Activated T-helper 2 cell treated with anti-CD3 and anti-CD28 coated beads, Interferon-gamma antibody, Interleukin-2, Interleukin-4, amounts not matched to agents 10 μg/mL and 5 μg/mL and 100 μg/mL, durations not matched to agents 14 hours and 24 hours and 36 hours (primary cell): ENCODE data around the gene VIPAS39. TPM values are rescaled to one million over a fixed set of nuclear protein-coding genes. Genes with fewer than 3 reads are reported as not detected.
"Not testable (repeated sequence)": the region's sequence is repeated elsewhere in the genome, so short reads cannot be mapped to it uniquely, and the experiment has no call there.

Experiments used
- DNase-seq: peaks from one replicate; pipeline ENCODE4 v3.0.0; 2021; ENCODE audit warnings: low spot score
- H3K27ac Mint-ChIP-seq: one replicate; pipeline ENCODE4 v1.8.0; 2021; ENCODE audit warnings: mixed read lengths
- H3K27me3 Mint-ChIP-seq: one replicate; pipeline ENCODE4 v1.8.0; 2021; ENCODE audit warnings: low read depth, mixed read lengths
- H3K36me3 Mint-ChIP-seq: one replicate; pipeline ENCODE4 v1.8.0; 2021; ENCODE audit warnings: low read depth, mixed read lengths
- H3K4me1 Mint-ChIP-seq: one replicate; pipeline ENCODE4 v1.8.0; 2021; ENCODE audit warnings: low read depth, mixed read lengths
- H3K4me3 Mint-ChIP-seq: one replicate; pipeline ENCODE4 v1.8.0; 2021; ENCODE audit warnings: low read depth, mild to moderate bottlenecking, moderate library complexity, mixed read lengths
- H3K9me3 Mint-ChIP-seq: one replicate; pipeline ENCODE4 v1.8.0; 2021; ENCODE audit warnings: mixed read lengths
- intact Hi-C: fragments of 100-400 bp; cut with micrococcal nuclease; formaldehyde crosslinking; loops from one replicate; pipeline ENCODE4 v1.15.1; 2023
- total RNA-seq: library from RNA; stranded (reverse); gene quantifications from 2 replicates; pipeline ENCODE4 v1.2.3, GENCODE V29; 2022

The VIPAS39 gene
- total RNA-seq, 1 donor from 2014 or later: 15.7 TPM

- intact Hi-C loops: no loop called here
- Mint-ChIP-seq H3K4me3 (no peak overlapping the region), H3K36me3 (peaks cover 19% of the 10 kb centered on the region), H3K4me1 (no peaks in the 10 kb centered on the region), H3K9me3 (peaks cover 12% of the 10 kb centered on the region), H3K27ac (no peak overlapping the region), H3K27me3 (no peaks in the 10 kb centered on the region)
- no peak for DNase-seq
Observed at GRCh38 chr14:77416836-77417235, 40.6 kb downstream of the VIPAS39 start.

- Mint-ChIP-seq H3K9me3 (peaks cover 12% of the 10 kb centered on the region), H3K36me3 (peaks cover 12% of the 10 kb centered on the region)
- H3K27ac Mint-ChIP-seq, DNase-seq, H3K4me1 Mint-ChIP-seq, H3K4me3 Mint-ChIP-seq, H3K27me3 Mint-ChIP-seq, intact Hi-C loops: not testable (repeated sequence)
Observed at GRCh38 chr14:77416098-77416497, 41.3 kb downstream of the VIPAS39 start.

DNA sequence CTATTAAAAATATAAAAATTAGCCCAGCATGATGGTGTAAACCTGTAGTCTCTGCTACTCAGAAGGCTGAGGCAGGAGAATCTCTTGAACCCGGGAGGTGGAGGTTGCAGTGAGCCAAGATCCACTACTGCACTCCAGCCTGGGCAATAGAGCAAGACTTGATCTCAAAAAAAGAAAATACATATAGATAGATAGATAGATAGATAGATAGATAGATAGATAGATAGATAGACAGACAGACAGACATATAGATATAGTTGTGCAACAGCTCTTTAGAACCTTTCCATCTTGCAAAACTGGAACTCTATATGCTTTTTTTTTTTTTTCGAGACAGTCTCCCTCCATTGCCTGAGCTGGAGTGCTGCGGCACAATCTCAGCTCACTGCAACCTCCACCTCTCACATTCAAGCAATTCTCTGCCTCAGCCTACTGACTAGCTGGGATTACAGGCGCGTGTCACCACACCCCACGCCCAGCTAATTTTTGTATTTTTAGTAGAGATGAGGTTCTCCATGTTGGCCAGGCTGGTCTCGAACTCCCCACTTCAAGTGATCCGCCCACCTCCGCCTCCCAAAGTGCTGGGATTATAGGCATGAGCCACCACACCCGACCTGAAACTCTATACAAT is 41.9 kb downstream of the VIPAS39 start:
- H3K36me3 Mint-ChIP-seq, H3K27me3 Mint-ChIP-seq, H3K4me1 Mint-ChIP-seq, DNase-seq, H3K4me3 Mint-ChIP-seq, intact Hi-C loops, H3K27ac Mint-ChIP-seq: not testable (repeated sequence)
- peaks cover 12% of the 10 kb centered on the region for H3K9me3 Mint-ChIP-seq

- no peak for DNase-seq
- intact Hi-C loops: no loop called here
- Mint-ChIP-seq H3K9me3 (no peaks in the 10 kb centered on the region), H3K27ac (no peak overlapping the region), H3K4me3 (no peak overlapping the region), H3K36me3 (no peaks in the 10 kb centered on the region), H3K4me1 (peaks cover 17% of the 10 kb centered on the region), H3K27me3 (no peaks in the 10 kb centered on the region)
Observed at GRCh38 chr14:77409131-77409533, 48.3 kb downstream of the VIPAS39 start.

DNA sequence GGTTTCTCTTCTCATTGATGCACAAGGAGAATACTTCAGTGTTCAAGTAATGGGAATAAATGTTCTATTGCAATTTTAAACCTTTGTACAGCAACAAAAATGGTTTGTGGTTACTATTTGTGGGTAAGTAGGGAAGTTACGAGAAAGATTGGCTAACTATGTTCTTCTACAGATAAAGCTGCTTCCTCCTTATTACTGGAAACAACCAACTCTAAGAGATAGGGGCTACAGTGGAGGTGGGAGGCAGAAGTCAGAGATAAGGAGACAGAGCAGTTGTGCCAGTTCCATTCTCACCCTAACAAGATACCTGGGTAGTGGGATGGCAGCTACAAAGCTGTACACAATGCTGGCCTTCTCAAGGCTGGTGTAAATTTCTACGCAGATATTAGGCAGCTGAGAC is 50.2 kb downstream of the VIPAS39 start:
- Mint-ChIP-seq H3K36me3 (no peaks in the 10 kb centered on the region), H3K4me1 (peaks cover 17% of the 10 kb centered on the region), H3K4me3 (no peak overlapping the region), H3K27me3 (no peaks in the 10 kb centered on the region), H3K27ac (no peak overlapping the region), H3K9me3 (no peaks in the 10 kb centered on the region)
- DNase-seq: no peak
- intact Hi-C loops: no loop called here

DNA sequence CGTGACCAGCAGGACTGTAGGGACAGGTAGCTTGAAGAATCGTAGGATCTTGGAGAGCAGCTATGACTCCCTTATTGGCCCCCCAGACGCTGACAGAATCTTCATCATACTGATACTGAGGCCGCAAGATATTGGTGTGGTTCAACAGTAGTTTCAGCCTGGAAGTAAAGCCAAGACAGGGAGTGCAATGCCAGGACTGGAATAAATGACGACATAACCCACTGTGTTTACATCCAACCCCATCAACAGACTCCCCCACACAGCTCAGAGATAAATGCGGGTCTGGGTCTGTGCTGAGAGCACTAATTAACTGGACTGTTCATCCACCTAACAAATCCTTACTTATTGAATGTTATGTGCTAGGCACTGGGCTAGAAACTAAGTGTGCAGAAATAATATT is 50.7 kb downstream of the VIPAS39 start:
- Mint-ChIP-seq H3K27ac (no peak overlapping the region), H3K36me3 (no peaks in the 10 kb centered on the region), H3K4me1 (peaks cover 17% of the 10 kb centered on the region), H3K4me3 (no peak overlapping the region), H3K9me3 (no peaks in the 10 kb centered on the region), H3K27me3 (no peaks in the 10 kb centered on the region)
- DNase-seq: no peak
- intact Hi-C loops: no loop called here

- Mint-ChIP-seq H3K4me3 (no peak overlapping the region), H3K9me3 (no peaks in the 10 kb centered on the region), H3K27ac (no peak overlapping the region), H3K36me3 (no peaks in the 10 kb centered on the region), H3K4me1 (peaks cover 17% of the 10 kb centered on the region), H3K27me3 (no peaks in the 10 kb centered on the region)
- DNase-seq: no peak
- intact Hi-C loops: no loop called here
Observed at GRCh38 chr14:77406086-77406485, 51.3 kb downstream of the VIPAS39 start.

GRCh38 chr14:77403768-77404167 is 53.6 kb downstream of the VIPAS39 start:
- peaks cover 2% of the 10 kb centered on the region for H3K27me3 Mint-ChIP-seq
- intact Hi-C loops: no loop called here
- H3K9me3 Mint-ChIP-seq: no peaks in the 10 kb centered on the region
- no peaks in the 10 kb centered on the region for H3K36me3 Mint-ChIP-seq
- DNase-seq: no peak
- peaks cover 17% of the 10 kb centered on the region for H3K4me1 Mint-ChIP-seq
- H3K27ac Mint-ChIP-seq: no peak overlapping the region
- H3K4me3 Mint-ChIP-seq: no peak overlapping the region

GRCh38 chr14:77400216-77400615 is 57.2 kb downstream of the VIPAS39 start:
- DNase-seq: no peak
- no peaks in the 10 kb centered on the region for H3K4me1 Mint-ChIP-seq
- intact Hi-C loops: no loop called here

GRCh38 chr14:77390188-77390587 is 67.2 kb downstream of the VIPAS39 start:
- H3K27me3 Mint-ChIP-seq: no peaks in the 10 kb centered on the region
- intact Hi-C loops: no loop called here
- H3K36me3 Mint-ChIP-seq: no peaks in the 10 kb centered on the region
- no peak overlapping the region for H3K27ac Mint-ChIP-seq
- no peaks in the 10 kb centered on the region for H3K4me1 Mint-ChIP-seq
- no peaks in the 10 kb centered on the region for H3K9me3 Mint-ChIP-seq
- DNase-seq: no peak
- no peak overlapping the region for H3K4me3 Mint-ChIP-seq

More at GRCh38 chr14:77400216-77400615, 57.2 kb downstream of the VIPAS39 start:
- no peak overlapping the region for H3K27ac Mint-ChIP-seq
- H3K9me3 Mint-ChIP-seq: peaks cover 4% of the 10 kb centered on the region
- H3K4me3 Mint-ChIP-seq: no peak overlapping the region
- H3K27me3 Mint-ChIP-seq: peaks cover 2% of the 10 kb centered on the region
- H3K36me3 Mint-ChIP-seq: no peaks in the 10 kb centered on the region

DNA sequence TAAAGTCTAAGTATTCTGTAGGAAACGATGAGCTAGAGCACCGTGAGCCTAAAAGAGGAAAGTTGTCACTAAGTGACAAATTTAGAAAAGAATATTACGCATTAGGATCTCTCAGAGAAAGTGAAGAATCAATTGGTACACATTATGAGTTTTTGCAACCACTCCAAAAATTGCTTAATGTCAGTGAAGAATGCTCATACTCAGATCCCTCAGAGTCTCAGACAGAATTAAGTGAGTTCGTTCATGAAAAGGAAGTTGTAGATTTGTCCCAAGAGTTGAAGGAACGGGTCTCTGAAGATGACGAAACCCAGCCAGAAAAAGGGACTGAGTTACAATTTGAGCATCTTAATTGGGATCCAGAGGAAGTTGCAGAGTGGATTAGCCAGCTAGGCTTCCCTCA is 78.7 kb downstream of the VIPAS39 start:
- Mint-ChIP-seq H3K4me3 (no peak overlapping the region), H3K9me3 (peaks cover 8% of the 10 kb centered on the region), H3K27ac (no peak overlapping the region), H3K36me3 (peaks cover 19% of the 10 kb centered on the region), H3K27me3 (peaks cover 2% of the 10 kb centered on the region), H3K4me1 (peaks cover 23% of the 10 kb centered on the region)
- intact Hi-C loops: loop anchor here (5.0 kb wide), 1 partner anchor 76 kb away; no protein-coding TSS in a partner anchor
- no peak for DNase-seq

- peaks cover 34% of the 10 kb centered on the region for H3K4me1 Mint-ChIP-seq
- no peak overlapping the region for H3K27ac Mint-ChIP-seq
- H3K9me3 Mint-ChIP-seq: peaks cover 9% of the 10 kb centered on the region
- H3K4me3 Mint-ChIP-seq: no peak overlapping the region
- peaks cover 2% of the 10 kb centered on the region for H3K27me3 Mint-ChIP-seq
- peaks cover 29% of the 10 kb centered on the region for H3K36me3 Mint-ChIP-seq
- intact Hi-C loops: loop anchor here (1.0 to 5.0 kb wide), 4 partner anchors 56 to 240 kb away; partner anchors contain the start of genes GSTZ1 and VIPAS39
- no peak for DNase-seq
Observed at GRCh38 chr14:77377502-77377844, 79.9 kb downstream of the VIPAS39 start.

DNA sequence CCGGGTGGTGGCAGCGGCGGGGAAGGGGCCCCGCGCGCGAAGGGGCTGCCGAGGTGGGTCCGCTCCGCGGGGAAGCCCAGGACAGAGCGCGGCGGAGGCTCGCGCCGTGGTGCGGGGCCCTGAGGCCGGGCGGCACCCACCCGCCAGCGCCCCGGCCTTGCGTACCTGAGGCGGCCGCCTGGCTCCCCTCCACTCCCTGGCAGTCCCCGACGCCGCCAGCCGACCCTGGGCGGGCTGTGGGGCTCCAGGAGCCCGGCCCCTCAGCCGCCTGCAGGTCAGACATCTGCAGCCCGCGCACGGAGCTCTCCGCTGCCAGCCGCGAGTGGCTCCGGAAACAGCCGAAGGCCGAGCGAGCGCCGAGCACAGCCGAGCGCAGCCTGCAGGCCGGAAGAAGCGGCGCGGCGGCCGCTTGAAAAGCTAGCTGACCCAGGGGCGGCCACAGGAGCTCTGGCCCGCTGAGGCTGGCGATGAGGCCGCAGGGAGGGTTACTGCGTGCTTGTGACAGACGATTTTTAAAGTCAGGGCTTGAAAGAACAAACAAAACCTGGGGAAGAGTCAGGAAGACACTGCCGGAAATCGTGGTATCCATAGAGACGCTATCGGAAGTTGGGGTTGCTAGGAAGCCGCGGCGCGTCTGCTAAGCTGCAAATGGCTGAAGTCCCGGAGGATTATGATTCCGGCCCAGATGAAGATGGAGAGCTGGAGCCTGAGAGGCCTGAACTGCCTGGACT is 80.5 kb downstream of the VIPAS39 start, which contains the start of the genes SAMD15 and TMED8:
Gene SAMD15, plus strand, starts transcription at position 609 of the 731 bp plus-strand sequence. Its CDS starts 40 bp downstream, at position 649.
Gene TMED8, minus strand, starts transcription at position 324 of the 731 bp plus-strand sequence. Its CDS starts 41 bp downstream, at position 283.
- peak within 1 kb of the TSS; percentile 89 for H3K27ac Mint-ChIP-seq
- peak; percentile 80 for DNase-seq
- intact Hi-C loops: loop anchor here (1.0 to 5.0 kb wide), 4 partner anchors 56 to 240 kb away; partner anchors contain the start of genes GSTZ1 and VIPAS39
- H3K27me3 Mint-ChIP-seq: peaks cover 2% of the 10 kb centered on the region
- peak within 1 kb of the TSS; percentile 90 for H3K4me3 Mint-ChIP-seq
- H3K4me1 Mint-ChIP-seq: peaks cover 37% of the 10 kb centered on the region
- H3K9me3 Mint-ChIP-seq: peaks cover 9% of the 10 kb centered on the region
- peaks cover 30% of the 10 kb centered on the region for H3K36me3 Mint-ChIP-seq
